NK-92 (cell line): Measurements from ENCODE around the gene CTBP1.

Source experiments
- DNase-seq: peaks from one replicate; lab custom pipeline; 2025; ENCODE audit not compliant: unreplicated experiment; lab: John Stamatoyannopoulos, UW

The CTBP1 gene

GRCh38 chr4:1225272-1226143 is 23.4 kb downstream of the CTBP1 start:
- DNase-seq: no peak

- DNase-seq: no peak
These were observed 24.8 kb downstream of the CTBP1 start for GRCh38 chr4:1223841-1224809.

DNA sequence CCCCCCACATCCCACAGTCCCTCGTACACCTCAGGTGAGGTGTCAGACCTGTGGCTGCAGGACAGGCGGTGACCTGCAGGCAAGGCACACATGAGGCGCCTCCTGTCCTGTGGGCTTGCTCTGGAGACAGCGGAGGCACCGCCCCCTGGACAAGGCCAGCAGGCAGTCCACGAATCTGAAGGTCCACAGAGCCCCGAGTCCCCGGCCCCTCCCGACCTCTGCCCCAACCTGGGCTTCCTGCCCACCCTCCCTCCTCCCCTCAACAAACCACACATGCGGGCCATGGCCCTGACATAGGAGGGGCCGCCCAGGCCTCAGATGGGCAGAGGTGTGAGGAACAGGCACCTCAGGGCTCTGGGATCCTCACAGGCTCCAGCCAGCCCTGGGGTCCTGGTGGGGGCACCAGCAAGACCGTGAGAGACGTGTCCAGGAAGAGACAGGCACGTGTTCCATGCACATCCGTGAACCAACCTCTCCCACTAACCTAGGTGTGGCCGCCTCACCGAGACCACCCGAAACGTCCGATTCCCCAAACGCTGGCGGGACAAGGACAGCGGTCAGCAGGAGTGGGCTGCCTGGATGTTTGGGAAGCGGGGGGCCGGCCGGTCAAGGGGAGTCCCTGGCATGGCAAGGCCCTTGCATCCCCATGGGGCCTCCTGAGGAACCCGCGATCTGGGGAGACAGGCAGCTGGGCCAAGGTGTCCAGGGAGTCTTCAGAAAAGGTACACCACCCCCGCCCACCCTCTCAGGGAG is 25.8 kb downstream of the CTBP1 start:
- no peak for DNase-seq

DNA sequence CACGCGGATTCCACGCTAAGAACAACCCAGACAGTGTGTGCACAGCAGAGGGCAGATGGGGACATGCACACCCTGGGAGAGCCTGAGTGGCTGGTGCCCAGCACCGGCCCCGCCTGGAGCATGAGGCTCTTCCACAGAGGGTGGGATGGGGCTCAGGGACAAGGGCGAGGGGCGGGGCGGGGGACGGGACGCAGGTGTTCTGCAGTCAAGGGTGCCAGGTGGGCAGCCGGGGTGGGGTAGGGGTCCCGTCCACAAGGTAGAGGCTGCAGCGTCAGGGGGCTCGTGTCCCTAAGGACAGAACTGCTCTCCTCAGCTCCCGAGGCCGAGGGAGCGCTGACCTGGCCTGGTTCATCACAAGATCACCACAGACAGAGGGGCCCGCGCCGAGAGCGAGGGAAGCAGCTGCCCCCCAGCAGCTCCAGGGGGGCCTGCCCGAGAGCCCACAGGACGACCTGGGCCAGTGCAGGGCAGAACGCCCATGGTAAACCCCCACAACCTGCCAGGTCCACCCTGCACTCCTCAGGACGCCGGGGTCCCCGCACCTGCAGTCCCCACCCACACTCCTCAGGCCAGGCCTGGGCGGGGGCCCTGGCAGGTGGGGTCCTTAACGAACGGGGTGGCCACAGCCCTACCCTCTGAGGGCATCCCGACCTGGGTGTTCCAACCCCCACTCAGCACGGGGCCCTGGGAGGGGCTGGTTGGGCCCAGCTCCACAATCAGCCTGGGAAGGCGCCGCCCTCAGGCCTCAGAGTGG is 26.7 kb downstream of the CTBP1 start:
- DNase-seq: no peak

DNA sequence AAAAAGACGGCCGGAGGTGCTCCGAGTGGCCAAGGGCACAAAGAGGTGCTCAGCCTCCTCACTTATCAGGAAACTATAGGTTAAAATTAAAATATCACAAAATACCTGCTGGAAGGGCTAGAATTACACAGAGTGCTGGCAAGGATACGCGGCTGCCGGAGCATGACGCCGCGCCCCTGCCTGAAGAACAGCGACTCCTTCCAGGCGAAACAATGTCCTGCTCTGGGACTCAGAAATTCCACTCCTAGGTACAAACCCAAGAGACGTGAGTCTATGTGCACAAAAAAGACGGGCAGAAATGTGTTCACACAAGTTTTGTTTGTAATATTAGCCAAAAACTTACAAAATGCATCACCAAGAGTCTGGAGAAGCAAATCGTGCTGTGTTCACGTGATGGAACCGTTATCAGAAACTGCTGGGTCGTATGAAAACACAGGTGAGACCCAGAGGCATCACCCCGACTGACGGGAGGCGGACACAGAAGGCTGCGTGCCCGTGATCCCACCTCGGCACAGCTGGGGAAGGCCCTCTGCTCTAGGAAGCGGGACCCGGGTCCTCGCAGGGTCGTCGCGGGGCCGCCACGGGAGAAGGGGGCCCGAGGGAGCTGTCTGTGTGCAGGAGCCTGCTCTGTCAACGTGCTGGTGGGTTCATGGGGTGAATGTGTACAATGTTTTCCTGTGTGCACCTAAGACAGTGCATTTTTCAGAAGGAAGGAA is 27.6 kb downstream of the CTBP1 start:
- no peak for DNase-seq

DNA sequence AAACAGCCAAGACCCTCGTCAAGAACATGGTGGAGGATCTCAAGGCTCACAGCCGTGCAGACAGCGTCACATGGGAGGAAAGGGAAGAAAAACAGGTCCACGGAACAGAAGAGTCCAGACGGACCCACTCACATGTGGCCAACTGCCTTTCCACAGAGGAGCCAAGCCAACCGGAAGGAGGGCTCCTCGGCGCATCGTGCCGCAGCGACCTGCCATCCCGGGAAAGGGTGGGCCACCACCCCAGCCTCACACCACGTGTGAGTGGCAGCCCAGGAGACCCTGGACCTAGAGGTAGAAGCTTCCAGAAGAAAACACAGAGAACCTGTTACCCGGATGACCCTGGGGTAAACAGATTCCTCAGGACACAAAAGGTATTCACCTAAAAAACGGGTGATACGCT is 28.4 kb downstream of the CTBP1 start:
- DNase-seq: no peak

DNA sequence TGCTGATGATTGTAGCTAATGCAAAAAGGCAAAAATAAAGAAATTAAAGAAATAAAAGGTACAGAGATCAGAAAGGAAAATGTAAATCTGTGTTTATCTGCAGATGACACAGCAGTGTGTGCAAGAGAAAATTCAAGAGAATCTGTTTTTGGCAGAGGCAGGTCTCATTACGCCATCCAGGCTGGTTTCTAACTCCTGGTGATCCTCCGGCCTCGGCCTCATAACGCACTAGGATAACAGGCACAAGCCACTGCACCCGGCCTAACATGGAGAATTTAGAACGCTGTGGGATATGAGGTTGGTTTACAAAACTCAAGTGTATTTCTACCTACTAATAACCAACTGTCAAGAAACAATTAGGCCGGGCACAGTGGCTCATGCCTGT is 29.4 kb downstream of the CTBP1 start:
- no peak for DNase-seq

- DNase-seq: no peak
These were observed 30.0 kb downstream of the CTBP1 start for GRCh38 chr4:1218634-1219565.

DNA sequence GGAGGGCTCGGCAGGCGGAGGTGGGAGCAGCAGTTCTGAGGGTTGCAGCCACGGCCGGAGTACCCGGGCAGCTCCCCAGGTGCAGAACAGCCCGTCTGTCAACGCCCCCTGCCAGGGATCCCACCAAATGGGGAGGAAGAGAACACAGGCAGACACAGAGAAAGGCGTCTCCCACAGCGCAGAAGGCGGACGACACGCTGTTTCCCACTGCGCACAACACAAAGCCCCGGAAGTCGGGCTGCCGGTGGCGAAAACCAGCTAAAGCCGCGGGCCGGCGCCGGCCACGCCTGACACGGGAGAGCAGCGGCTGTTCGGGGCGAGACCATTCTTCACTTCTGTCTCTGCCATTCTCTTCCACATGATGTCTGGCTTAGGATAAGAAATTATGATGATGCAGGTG is 31.6 kb downstream of the CTBP1 start:
- DNase-seq: no peak

DNA sequence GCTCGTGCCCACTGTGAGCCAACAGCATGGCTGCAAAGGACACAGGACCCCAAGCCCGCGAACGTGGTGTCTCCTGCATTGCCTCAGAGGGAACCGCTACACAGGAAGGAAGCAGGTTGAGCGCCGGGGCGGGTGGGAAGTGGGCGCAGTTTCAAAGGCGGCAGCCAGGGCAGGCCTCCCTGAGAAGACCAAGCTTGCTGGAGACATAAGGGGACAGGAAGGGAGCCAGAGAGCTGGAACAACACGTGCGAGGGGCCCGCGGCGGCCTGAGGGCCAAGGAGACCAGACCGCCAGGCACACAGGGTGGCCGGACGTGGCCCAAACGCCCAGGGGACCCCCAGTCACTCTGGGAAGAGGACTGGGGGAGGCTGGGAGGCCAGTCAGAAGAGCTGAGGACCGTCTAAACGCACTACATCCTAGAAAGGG is 32.0 kb downstream of the CTBP1 start:
- DNase-seq: no peak

DNA sequence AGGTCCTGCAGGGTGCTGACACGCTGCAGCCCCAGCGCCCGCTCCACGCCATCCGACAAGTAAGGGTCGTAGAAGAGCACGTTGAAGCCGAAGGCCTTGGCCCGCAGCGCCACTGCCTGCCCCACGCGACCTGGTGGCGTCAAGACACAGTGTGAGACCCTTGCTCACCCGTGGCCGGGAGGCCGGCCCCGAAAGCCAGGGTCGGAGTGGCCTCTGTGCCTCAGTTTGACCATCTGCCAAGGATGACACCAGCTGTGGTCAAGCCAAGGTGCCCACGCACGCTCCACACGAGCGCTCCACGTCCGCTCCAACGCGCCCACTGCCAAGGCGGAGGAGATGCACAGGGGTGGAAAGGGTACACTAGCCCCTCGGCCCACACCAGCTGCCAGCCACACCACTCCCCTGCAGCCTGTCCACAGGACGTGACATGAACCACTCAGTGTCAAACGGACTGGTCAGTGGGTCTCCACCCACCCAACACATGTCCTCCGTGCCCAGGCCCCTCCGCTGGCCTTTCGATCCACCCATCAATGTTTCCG is 32.8 kb downstream of the CTBP1 start:
- no peak for DNase-seq

DNA sequence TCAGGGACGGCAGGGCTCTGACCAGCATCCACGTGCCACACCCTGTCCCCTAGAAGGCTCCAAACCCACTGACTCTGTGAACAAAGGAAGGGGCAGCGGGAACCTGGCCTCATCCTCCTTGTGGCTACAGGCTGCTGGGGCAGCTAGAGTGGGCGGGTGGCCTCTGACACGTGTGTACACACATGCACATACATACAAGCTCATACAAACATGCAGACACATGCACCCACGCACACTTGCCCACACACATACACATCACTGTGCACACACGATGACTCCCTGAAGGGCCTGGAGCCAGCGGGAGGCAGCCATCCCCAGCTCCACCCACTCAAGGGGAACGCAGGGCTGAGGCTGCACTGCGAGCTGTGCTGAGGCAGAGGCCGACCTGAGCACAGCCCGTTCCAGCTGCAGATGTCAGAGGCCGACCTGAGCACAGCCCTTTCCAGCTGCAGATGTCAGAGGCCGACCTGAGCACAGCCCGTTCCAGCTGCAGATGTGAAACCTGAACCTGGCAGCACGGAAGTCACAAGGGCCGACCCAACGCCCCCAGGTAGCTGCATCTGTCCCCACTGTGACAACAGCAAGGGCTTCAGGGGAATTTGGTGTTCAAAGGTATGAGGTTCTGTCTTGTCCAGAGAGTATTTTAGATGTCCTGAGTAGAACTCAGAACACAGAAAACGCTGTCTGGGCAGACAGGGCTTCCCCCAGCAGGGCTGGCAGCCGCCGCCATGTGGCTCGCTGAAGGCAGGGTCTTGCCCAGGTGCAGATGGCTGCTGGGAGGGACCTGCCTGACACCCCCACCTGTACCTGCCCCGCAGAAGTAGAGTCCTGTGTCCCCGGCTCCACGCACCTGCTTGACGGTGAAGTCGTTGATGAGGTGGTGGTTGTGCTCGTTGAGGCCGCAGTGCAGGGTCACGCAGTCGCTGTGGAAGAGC is 33.5 kb downstream of the CTBP1 start:
- DNase-seq: no peak

DNA sequence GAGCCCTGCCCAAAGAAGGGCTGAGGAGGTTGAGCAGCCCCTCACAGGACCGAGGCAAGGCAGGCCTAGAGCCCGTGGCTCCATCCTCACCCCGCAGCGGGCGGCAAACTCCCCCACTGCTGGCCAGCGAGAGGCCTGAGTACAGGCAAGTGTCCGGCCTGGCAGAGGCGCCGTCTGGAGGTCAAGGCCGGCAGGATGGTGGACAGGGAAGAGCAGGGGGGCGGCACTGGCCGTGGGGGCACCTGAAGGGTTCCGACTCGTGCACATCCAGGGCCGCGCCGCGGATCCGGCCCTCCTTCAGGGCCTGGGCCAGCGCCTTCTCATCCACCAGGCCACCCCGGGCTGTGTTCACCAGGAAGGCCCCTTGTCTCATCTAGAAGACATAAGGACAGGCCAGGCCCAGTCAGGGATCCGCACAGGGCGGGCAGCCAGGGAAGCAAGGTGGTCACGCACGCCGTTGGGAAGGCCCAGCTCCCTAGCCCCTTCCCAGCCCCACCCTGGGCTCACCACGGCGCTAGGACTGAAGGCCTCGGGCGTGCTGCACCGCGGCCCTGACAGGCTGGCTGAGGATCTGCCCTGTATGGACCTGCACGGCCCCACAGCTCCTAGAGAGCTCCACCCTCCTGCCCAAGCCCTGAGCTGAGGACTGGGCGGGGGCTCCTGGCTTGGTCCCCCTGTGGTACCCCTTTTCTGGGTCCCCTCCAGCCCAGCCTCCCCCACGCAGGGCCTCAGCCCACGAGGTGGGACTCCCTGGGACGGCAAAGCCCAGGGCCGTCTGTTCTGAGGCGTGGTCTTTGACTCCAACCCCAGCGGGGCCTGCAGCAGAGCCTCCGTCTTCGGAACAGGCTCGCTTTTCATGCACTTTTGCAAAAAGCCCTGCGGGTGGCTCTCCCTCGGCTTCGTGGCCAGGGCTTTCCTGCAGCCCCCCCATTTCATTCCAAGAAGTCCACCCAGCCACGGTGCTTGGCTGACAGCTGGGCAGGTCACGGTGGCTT is 34.5 kb downstream of the CTBP1 start:
- DNase-seq: no peak

DNA sequence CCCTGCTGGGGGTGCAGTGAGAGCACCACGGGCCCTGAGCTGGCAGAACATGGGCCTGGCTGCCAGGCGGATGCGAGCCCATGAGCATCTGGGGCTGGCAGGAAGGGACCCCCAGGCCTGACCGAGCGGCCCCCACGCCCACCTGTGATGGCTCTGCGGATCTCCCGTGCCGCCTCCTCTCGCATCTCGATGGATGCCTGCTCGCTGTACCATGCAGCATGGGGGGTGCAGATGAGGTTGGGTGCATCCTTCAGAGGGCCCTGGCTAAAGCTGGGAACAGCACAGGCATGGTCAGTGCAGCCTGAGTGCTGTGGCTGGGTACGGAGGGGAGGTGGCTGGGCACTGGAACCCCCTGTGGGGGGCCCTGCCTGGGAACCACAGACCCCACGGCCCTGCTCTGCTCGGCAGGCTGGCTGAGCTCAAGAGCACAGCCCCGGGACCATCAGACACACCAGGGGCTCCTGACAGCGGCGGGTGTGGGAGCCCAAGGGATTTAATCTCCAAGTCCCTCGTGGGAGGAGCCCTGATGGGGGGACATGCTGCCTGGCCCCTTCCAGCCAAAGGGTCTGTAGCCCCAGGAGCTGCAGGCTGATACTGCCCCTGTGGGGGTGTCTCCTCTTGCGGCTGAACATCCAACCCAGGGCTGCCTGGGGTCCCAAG is 35.5 kb downstream of the CTBP1 start:
- no peak for DNase-seq

- DNase-seq: no peak
These were observed 36.2 kb downstream of the CTBP1 start for GRCh38 chr4:1212546-1213335.
